ENCODE measurements around the gene KLHDC8A.
A peak's percentile ranks its signal among the peaks of the same experiment; 100 is the strongest.
"Not testable (repeated sequence)": the region's sequence is repeated elsewhere in the genome, so short reads cannot be mapped to it uniquely, and the experiment has no call there.

The KLHDC8A gene

GRCh38 chr1:205318231-205318991, 38.3 kb downstream of the KLHDC8A start:
- no peak for DNase-seq (ENCODE audit: low spot score)

DNA sequence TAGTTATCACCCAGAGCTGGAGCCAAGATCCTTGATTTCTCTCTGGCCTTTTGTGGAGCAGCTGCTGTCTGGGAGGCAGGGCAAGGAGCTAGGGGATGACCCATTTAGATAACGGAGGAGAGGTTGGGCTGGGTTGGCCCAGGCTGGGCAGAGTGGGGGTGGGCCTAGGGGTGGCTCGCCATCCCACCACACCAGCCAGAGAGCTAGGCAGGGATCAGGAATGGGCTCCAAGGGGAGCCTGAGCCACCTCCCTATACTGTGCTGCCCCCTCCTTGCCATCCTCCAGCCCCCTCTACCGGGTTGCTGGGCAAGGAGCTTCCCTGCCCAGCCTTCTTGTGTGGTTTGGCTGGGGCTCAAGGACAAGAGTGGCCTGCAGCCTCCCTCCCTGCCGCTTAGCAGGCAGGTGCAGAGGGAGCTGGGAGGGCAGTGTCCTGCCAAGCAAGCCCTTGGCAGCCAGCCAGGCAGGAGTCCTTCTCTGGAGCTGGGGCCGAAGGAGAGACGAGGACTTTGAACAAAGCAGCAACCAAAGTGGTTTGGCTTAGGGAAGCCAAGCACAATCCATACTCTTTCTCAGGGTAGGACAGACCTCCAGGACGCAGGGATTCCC, 39.3 kb downstream of the KLHDC8A start:
- DNase-seq (ENCODE audit: low spot score), result no peak

- DNase-seq (ENCODE audit: low spot score), result no peak
These were observed 40.6 kb downstream of the KLHDC8A start for GRCh38 chr1:205316161-205316566.

DNA sequence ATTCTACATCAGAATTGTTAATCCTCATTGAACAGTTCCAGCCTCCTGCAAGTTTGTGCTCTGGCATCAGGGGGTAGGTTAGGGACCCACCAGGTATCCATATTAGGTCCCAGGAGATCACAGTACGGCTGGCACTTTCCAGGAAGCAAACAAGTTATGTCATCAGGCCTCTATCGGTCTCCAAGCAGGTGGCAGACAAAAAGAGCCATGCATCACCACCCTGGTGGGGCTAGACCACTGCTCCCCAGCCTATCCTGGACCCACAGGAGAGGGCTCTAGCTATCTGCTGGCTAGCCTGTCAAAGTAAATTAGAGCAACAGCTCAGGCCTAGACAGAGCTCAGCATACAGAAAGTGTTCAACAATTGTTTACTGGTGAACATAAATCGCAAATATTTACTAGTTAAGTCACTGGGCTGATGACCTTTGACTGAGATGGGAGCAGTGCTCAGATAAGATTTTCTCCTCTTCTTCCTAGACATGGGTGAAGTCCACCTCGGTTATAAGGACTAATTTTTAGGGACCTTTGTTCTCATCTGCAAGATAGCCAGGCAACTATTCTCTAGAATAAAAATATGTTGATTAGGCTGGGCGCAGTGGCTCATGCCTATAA, 41.6 kb downstream of the KLHDC8A start:
- no peak for DNase-seq (ENCODE audit: low spot score)

- peak; percentile 55 for DNase-seq (ENCODE audit: low spot score)
These were observed 43.0 kb downstream of the KLHDC8A start for GRCh38 chr1:205313563-205314308.

DNA sequence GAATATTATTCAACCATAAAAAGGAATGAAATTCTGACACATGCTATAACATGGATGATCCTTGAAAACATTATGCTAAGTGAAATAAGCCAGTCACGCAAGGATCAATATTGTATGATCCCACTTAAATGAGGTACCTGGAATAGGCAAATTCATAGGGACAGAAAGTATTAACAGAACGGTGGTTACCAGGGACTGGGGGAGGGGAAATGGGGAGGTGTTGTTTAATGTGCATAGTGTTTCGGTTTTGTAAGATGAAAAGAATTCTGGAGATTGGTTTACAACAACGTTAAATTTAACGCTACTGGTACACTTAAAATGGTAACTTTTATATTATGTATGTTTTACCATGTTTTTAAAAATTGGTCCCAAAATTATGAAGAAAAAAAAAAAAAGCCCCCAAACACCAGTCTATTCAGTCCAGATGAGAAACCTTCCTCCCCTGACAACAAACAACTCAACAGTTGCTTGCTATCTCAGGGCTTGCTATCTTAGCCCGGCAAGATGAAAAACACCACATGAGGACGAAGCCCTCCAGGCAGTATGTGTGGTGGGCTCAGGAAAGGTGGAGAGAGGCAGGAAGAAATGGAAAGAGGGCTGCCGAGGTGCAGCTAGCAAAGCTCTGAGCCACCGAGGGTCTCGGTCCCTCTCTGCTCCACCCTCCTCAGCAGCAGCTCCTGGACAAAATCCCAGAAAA, 43.7 kb downstream of the KLHDC8A start:
- DNase-seq (ENCODE audit: low spot score), result no peak

DNA sequence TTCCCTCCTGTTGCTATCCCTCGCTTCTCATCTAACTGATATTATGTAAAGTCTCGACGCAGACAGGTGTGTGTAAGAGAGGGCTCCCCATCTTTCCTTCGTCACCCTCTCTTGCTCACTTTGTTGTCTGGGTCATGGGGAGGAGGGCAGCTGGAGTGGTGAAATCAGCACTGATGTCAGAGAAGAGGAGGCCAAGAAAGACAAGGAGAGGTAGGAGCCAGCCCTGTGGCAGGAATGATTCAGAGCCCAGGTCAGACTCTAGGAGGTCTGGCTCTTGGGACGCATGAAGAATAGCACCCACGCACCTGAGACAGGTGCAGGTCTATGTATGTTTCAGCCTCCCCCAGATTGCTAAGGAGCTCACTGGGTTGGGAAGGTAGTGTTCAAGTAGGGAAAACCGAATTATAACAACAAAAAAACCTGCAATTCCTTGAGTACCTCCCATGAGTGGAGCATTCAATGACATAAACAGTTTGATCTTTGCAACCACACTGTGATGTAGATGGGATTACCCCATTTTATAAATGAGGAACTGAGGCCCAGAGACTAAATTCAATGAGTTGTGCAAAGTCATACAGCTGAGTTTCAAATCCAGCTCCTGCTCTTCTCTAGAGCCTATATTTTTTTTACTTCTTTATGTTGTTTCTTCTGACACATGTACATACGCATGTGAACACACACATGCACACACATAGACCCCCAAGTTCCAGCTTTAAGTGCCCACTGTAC, 45.6 kb downstream of the KLHDC8A start:
- DNase-seq (ENCODE audit: low spot score), result no peak

- no peak for DNase-seq (ENCODE audit: low spot score)
These were observed 47.0 kb downstream of the KLHDC8A start for GRCh38 chr1:205309741-205310140.

DNA sequence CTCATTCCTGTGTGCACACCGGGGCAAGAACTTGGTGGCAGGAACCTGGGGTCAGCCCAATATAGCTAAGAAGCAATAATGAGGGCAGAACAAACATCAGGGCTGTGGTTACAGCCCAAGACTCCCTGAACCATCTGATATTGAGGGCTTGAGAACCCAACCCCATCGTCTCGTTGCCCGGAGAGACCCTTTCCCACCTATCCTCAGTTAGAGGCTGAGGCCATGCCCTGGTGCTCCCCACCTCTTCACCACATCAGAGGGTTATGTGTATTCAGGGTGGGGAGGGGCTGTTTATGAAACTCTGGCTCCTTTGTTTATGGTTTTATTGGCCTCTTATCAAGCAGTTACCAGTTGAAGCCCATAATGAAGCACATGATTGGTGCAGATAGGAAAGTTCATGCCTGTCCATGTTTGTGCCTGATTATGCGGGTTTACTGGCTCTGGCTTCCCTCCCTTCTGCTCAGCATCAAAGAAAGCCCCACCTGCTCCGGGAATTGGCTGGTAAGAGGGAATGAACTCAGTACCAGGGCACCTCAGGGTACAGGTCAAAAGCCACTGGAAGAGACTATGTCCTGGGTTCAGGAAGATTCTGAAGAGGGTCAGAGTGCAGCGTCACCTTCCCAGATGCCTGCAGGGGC, 49.7 kb downstream of the KLHDC8A start:
- DNase-seq (ENCODE audit: low spot score), result no peak

GRCh38 chr1:205304695-205305070, 52.0 kb downstream of the KLHDC8A start:
- no peak for DNase-seq (ENCODE audit: low spot score)

- no peak for DNase-seq (ENCODE audit: low spot score)
These were observed 52.6 kb downstream of the KLHDC8A start for GRCh38 chr1:205304046-205304694.

DNA sequence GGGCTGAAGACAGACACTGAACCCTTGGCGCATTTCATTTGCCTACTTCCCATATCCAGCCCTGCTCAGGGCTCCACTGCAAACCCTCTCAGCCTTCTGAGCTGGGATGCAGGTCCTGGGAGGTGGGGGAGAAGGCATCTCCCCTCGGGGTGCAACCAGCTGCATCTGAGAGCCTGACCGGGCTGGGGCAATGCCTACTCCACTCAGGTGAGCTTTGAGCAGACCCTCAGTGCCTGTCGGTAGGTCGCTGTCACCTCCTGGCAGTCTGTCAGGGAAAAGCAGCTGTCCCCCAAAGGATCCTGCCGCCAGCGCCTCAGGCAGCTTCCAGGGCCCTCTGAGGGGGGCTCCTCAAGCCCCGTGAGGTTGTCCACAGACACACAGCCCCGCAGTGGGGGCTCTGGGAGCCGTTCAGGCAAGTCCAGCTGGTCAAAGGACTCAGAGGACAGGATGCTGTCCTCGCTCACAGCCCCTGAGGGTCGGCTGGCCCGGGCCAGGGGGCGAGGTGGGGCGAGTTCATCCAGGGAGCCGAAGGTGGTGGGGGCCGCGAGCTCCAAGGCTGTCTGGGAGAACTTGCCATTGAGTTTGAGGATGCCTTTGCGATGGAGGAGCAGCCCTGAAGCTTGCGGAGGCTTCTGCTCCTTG, 53.4 kb downstream of the KLHDC8A start:
- DNase-seq (ENCODE audit: low spot score), result no peak

DNA sequence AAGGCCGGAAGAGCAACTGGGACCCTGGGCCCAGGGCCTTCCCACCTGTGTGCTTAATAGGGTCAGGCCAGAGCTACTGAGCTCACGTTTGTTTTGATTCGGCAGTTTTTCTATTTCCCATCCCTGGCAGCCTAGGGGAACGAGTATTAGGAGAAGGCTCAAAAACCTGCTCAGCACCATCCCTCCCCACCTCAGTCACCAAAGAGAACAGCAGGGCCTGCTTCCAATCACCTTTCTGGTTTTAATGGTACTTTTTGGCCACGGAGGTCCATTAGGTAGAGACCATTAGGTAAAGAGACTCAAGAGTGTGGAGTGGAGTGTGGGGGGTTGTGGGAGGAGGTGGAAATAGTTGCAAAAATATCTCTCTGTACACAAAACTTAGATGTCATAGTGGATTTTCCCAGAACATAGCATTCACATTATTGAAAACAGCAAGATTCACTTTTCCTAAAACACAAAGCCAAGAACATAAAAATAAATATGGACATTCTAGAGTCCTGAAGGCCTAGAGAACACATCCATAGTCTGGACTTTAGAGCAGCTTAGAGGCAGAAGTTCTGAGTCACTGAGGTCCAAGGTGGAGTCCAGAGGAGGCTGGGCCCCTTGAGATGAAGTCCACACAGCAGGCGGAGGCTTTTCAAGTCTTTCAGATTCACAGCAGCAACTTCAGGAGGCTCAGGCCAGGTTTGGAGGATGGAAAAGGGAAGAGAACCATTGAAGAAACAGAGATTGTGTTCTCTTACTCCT, 54.7 kb downstream of the KLHDC8A start:
- DNase-seq (ENCODE audit: low spot score), result no peak

- DNase-seq (ENCODE audit: low spot score), result no peak
These were observed 55.4 kb downstream of the KLHDC8A start for GRCh38 chr1:205301205-205301821.

GRCh38 chr1:205300149-205300548, 56.6 kb downstream of the KLHDC8A start:
- no peak for DNase-seq (ENCODE audit: low spot score)

GRCh38 chr1:205298191-205298994, 58.3 kb downstream of the KLHDC8A start:
- DNase-seq (ENCODE audit: low spot score), result no peak

- not testable (repeated sequence) for DNase-seq (ENCODE audit: low spot score)
These were observed 59.1 kb downstream of the KLHDC8A start for GRCh38 chr1:205297546-205298177.

Measured in D341Med (cell line).